ENCODE measurements around the gene MBD3.
"Not testable (repeated sequence)": the region's sequence is repeated elsewhere in the genome, so short reads cannot be mapped to it uniquely, and the experiment has no call there.

The MBD3 gene

DNA sequence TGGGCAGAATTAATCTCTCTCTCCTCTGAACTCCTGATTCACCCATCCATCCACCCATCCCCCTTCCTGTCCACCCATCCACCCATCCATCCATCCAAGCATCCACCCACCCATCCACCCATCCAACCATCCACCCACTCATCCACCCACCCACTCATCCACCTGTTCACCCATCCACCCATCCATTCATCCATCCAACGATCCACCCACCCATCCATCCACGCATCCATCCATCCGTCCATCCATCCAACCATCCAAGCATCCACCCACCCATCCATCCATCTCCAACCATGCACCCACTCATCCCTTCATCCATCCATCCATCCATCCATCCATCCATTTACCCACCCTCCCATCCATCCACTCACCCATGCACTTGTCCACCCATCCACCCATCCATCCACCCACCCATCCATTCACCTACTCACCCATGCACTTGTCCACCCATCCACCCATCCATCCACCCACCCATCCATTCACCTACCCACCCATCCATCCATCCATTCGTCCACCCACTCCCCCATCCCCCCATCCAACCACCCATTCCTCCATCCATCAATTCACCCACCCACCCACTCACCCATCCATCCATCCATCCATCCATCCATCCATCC lies 43.2 kb downstream of the MBD3 start:
- DNase-seq (ENCODE audit: extremely low read depth, low read depth): no peak
- TF ChIP-seq, protein P1, sequence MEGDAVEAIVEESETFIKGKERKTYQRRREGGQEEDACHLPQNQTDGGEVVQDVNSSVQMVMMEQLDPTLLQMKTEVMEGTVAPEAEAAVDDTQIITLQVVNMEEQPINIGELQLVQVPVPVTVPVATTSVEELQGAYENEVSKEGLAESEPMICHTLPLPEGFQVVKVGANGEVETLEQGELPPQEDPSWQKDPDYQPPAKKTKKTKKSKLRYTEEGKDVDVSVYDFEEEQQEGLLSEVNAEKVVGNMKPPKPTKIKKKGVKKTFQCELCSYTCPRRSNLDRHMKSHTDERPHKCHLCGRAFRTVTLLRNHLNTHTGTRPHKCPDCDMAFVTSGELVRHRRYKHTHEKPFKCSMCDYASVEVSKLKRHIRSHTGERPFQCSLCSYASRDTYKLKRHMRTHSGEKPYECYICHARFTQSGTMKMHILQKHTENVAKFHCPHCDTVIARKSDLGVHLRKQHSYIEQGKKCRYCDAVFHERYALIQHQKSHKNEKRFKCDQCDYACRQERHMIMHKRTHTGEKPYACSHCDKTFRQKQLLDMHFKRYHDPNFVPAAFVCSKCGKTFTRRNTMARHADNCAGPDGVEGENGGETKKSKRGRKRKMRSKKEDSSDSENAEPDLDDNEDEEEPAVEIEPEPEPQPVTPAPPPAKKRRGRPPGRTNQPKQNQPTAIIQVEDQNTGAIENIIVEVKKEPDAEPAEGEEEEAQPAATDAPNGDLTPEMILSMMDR (IDR thresholded peaks at IDR 0.05; ENCODE audit: low read depth, low read length, missing control alignments): no peak
- H3K4me3 ChIP-seq (replicated peaks; ENCODE audit: low read depth, low read length): no peak overlapping the region

DNA sequence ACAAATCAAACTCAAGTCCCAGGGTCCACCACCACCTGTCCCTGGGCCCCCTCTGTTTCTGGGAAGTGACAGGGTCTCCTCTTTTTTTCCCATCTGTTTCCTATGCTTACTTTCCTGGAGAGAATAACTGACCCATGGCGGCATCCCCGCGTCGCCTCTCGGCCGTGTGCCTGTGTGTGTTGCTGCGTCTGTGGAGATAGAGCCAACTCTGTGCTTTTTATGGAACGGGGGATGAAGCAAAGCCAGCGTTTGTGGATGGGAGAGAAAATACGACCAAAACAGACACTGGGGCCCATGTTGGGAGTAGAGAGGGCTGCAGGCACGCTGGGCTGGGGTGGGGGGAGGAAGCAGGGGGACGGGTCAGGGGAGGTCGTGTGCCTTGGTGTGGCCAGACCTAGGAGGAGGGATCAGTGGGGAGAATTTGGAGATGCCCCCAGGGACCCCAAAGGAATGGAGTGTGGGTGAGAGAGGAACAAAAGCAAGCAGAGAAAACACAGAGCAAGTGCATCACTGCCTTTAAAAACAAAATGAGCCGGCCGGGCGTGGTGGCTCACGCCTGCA lies 52.2 kb downstream of the MBD3 start:
- no peak for DNase-seq (ENCODE audit: extremely low read depth, low read depth)
- TF ChIP-seq, protein P1 (IDR thresholded peaks at IDR 0.05; ENCODE audit: low read depth, low read length, missing control alignments): no peak
- H3K4me3 ChIP-seq (replicated peaks; ENCODE audit: low read depth, low read length): no peak overlapping the region

DNA sequence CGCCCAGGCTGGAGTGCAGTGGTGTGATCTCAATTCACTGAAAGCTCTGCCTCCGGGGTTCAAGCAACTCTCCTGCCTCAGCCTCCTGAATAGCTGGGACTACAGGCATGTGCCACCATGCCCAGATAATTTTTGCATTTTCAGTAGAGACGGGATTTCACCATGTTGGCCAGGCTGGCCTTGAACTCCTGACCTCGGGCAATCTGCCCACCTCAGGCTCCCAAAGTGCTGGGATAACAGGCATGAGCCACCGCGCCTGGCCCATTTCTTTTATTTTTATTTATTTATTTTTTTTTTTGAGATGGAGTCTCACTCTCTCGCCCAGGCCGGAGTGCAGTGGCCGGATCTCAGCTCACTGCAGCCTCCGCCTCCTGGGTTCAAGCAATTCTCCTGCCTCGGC lies 52.9 kb downstream of the MBD3 start:
- not testable (repeated sequence) for DNase-seq (ENCODE audit: extremely low read depth, low read depth); H3K4me3 ChIP-seq (replicated peaks; ENCODE audit: low read depth, low read length)

DNA sequence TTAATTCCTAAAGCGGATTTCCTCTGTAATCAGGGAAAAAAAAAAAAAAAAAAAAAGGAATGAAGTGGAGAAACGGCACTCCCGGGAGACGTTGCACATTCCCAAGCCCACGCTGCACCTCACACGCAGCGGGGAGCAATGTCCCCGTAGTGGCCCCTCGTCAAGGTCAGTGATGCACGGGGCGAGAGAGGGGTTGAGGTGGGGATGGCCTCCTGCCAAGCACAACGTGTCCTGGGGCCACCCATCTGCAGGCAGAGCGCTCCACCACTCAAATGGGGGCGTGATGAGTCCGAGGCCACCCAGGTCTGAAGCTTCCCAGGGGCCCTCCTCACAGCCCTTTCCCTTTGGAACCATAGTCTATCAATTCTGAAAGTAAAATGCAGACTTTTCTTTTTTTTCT lies 53.7 kb downstream of the MBD3 start:
- TF ChIP-seq, protein P1 (IDR thresholded peaks at IDR 0.05; ENCODE audit: low read depth, low read length, missing control alignments): no peak
- DNase-seq (ENCODE audit: extremely low read depth, low read depth): no peak
- H3K4me3 ChIP-seq (replicated peaks; ENCODE audit: low read depth, low read length): no peak overlapping the region

DNA sequence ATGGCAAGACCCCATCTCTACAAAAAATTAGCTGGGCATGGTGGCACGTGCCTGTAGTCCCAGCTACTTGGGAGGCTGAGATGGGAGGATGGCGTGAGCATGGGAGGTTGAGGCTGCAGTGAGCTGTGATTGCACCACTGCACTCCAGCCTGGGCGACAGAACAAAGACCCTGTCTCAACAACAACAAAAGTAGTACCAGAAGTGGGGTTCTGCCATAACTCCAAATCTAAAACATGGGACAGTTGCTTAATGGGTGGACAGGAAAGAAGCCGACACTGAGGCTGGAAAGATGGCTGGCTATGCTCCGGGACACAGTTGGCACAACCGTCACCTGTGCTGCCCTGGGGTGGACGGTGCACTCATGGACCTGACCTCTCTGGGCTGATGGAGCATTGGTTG lies 57.0 kb downstream of the MBD3 start:
- DNase-seq (ENCODE audit: extremely low read depth, low read depth); H3K4me3 ChIP-seq (replicated peaks; ENCODE audit: low read depth, low read length): not testable (repeated sequence)

DNA sequence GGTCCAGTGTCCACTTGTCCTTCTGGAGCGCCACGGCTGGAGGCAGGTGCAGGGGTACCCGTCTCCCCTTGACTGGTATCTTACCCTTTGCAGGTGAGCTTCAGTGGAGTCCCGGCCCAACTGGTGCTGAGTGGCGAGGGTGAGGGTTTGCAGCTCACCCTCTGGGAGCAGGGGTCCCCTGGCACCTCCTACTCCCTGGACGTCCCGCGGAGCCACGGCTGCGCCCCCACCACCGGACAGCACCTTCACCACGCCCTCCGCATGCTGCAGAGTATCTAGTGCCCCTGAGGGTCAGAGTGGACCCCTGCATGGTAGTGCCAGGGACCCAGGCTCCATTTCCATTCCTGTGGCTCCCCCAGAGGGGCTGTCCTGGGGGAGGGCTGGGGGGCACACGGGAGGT lies 57.7 kb downstream of the MBD3 start:
- TF ChIP-seq, protein P1 (IDR thresholded peaks at IDR 0.05; ENCODE audit: low read depth, low read length, missing control alignments): no peak
- DNase-seq (ENCODE audit: extremely low read depth, low read depth): no peak
- H3K4me3 ChIP-seq (replicated peaks; ENCODE audit: low read depth, low read length): no peak overlapping the region

DNA sequence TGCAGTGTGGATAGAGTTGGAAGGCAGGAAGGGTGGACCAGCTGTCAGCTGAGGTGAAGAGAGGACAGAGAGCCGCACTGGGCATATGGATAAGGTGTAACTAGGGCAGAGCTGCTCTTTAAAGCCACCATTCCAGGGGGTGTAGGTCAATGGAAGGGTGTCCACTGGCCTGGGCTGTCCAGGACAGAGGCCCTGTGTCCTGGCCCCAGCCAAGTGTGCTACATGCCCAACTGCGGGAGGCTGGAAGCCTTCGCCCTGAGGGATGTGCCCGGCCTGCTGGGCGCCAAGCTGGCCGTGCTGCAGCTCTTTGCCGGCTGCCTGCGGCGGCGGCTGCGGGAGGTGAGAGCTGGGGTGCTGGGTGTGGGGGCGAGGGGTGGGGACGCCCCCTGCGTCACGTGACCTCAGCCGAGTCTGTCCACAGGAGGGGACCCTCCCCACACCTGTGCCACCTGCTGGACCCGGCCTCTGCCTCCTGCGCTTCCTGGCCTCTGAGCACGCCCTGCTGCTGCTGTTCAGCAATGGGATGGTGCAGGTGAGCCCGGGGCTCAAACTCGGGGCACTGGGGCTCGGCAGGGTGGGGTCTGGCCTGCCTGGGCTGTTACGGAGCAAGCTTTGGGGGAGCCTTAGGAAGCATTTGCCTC lies 59.0 kb downstream of the MBD3 start:
- H3K4me3 ChIP-seq (replicated peaks; ENCODE audit: low read depth, low read length): no peak overlapping the region
- TF ChIP-seq, protein P1 (IDR thresholded peaks at IDR 0.05; ENCODE audit: low read depth, low read length, missing control alignments): no peak
- DNase-seq (ENCODE audit: extremely low read depth, low read depth): no peak

DNA sequence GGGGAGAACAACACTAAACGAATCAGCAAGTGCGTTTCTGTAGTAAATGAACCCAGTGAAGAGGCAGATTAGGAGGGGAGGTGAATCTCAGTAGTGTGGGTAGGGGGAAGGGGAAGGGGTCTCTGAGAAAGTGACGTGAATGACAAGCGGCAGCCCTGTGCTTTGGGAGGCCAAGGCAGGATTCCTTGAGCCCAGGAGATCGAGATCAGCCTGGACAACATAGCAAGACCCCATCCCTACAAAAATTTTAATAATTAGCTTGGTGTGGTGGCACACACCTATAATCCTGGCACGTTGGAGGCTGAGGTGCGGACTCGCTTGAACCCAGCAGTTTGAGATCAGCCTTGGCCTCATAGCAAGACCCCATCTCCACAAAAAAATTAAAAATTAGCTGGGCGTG lies 60.7 kb downstream of the MBD3 start:
- TF ChIP-seq, protein P1 (IDR thresholded peaks at IDR 0.05; ENCODE audit: low read depth, low read length, missing control alignments): no peak
- H3K4me3 ChIP-seq (replicated peaks; ENCODE audit: low read depth, low read length): no peak overlapping the region
- no peak for DNase-seq (ENCODE audit: extremely low read depth, low read depth)
